ENCODE measurements around the gene ARHGAP15. TPM values are rescaled to one million over a fixed set of nuclear protein-coding genes. Genes with fewer than 3 reads are reported as not detected.

The ARHGAP15 gene
- not detected in 2 replicates for total RNA-seq

GRCh38 chr2:143128681-143129580 is at the start of gene ARHGAP15:
TSS of gene ARHGAP15 (plus strand) at chr2:143129419.

Small RNA genes within 50 kb of the gene (small RNA-seq; reads per million reads assigned to genes)
- gene MTND4LP12 (ENCODE audit: low replicate concordance): not detected

All from placental pericyte (primary cell).